Activated T-cell treated with anti-CD3 and anti-CD28 coated beads, Interleukin-2, amount 50 U/mL, for 1 hour (primary cell): ENCODE results near the gene CCDC197.

Source experiments
- DNase-seq: peaks from one replicate; pipeline ENCODE4 v3.0.0-alpha.2; 2020

CCDC197 gene

DNA sequence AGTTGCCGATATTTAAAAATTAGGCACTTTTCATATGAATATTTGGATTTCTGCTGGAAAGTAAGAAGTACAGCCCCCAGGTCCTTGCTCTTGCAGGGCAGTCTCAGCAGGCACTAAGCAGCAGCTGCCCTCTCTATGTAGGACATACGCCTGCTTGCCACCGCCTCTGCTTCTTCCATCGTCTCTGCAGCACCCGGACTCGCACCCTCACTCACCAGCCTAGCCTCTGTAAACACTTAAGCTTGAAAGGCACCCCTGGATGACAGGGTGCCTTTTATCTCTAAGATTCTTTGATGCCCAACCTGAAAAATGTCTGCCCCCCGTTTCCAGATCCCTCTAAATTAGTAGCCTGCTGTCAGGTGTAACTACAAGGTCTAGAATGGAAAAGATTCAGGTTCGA lies 48.0 kb downstream of the CCDC197 start:
- DNase-seq: peak; percentile 1

- no peak for DNase-seq
These were observed 48.7 kb downstream of the CCDC197 start for GRCh38 chr14:94045563-94046345.

GRCh38 chr14:94046696-94047250 lies 49.7 kb downstream of the CCDC197 start:
- no peak for DNase-seq

- no peak for DNase-seq
These were observed 50.5 kb downstream of the CCDC197 start for GRCh38 chr14:94047581-94047980.

GRCh38 chr14:94048691-94049624 lies 51.9 kb downstream of the CCDC197 start:
- DNase-seq: no peak

- DNase-seq: no peak
These were observed 52.5 kb downstream of the CCDC197 start for GRCh38 chr14:94049625-94050023.

GRCh38 chr14:94050231-94050880 lies 53.3 kb downstream of the CCDC197 start:
- DNase-seq: no peak

DNA sequence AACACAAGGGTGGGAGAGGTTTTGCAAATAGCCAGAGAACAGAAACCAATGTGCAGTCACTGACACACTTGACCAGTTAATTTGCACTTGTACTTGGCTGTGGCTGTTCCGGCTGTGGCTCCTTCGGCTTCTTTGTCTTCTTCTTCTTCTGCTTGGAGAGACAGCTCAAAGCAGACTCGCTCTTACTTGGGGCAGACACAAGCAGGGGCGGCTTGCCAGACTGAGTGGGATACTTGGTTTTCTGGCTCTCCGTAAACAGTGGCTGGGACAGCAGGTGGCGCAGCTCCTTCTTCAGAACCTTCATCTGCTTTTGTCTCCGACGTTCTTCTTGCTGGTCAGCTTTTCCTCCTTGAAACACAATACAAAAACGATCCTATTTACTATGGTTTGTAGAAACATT lies 54.0 kb downstream of the CCDC197 start:
- DNase-seq: no peak

- no peak for DNase-seq
These were observed 54.7 kb downstream of the CCDC197 start for GRCh38 chr14:94051779-94052178.

- DNase-seq: no peak
These were observed 55.1 kb downstream of the CCDC197 start for GRCh38 chr14:94052199-94052598.

DNA sequence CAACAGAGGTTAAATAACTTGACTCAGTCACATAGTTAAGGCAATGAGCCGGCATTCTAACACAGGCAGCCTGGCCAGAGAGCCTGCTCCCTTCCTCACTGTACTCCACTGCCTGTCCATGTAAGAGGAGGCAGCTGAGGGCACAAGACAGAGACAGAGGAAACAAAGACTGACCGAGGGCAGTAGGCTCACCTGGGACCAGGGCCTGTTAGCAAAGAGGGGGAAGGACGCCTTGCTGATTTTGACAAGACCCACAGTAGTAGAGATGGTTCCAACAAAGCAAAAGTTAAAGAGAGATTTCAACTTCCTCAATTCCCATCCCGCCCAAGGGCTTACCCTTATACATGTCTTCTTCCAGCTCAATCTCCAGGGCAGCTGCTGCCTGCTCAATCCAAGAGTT lies 55.6 kb downstream of the CCDC197 start:
- DNase-seq: no peak

GRCh38 chr14:94054401-94054800 lies 57.3 kb downstream of the CCDC197 start:
- no peak for DNase-seq

- DNase-seq: no peak
These were observed 57.8 kb downstream of the CCDC197 start for GRCh38 chr14:94054936-94055335.

GRCh38 chr14:94056579-94057308 lies 59.6 kb downstream of the CCDC197 start:
- no peak for DNase-seq

- DNase-seq: no peak
These were observed 61.1 kb downstream of the CCDC197 start for GRCh38 chr14:94058128-94058673.
